ENCODE results near the gene MYO18B. TPM values are rescaled to one million over a fixed set of nuclear protein-coding genes. Genes with fewer than 3 reads are reported as not detected.

MYO18B gene
- total and polyA plus RNA-seq, 2 of the 8 experiments (the other 6 are each of a cell fraction or from before 2014, with no cell fraction given) = 0.62 to 0.78 TPM

DNA sequence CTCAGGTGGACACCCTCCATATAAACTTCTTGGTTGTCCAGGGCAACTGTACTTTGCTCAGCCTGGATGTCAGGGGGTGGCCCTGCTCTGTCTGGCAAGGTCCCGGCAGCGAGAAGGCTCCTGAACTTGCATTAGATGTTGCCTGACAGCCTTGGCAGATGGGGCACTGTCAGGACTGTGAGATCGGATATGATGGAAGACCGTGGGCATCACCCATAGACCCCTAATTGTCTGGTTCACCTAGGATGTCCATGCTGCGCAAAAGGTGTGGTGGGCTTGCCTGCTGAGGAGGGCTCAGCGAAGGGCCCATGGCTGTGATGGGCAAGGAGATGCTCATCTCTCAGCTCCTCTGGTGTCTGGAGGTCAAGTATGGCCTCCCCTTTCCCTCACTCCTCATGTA is 62.7 kb downstream of the MYO18B start (continued):
- TF ChIP-seq POLR2AphosphoS5 (IDR thresholded peaks at IDR 0.05; ENCODE audit: low read depth, low read length) (no peak), BRCA1 (IDR thresholded peaks at IDR 0.05; ENCODE audit: low read depth, low read length) (no peak), SIN3A (conservative IDR thresholded peaks at IDR 0.05 in 1 of 2, IDR thresholded peaks at IDR 0.05 in 1 of 2; ENCODE audit: low read depth in 1 of 2, low read length in 2 of 2) (no peak)
